T-helper 17 cell (primary cell): ENCODE data around the gene ARF3. TPM values are rescaled to one million over a fixed set of nuclear protein-coding genes. Genes with fewer than 3 reads are reported as not detected.
A peak's percentile ranks its signal among the peaks of the same experiment; 100 is the strongest.

ENCODE experiments used
- ATAC-seq: fragments of 150-1000 bp; cut with Tn5 transposase; 2 replicates; pipeline ENCODE4 v1.10.0; 2021; ENCODE audit warnings: mild to moderate bottlenecking, moderate library complexity
- DNase-seq, 3 donors: peaks; one replicate each; pipeline versions ENCODE4 v3.0.0 to v3.0.0-alpha.2; 2020 to 2021
- H3K9me3 ChIP-seq: one replicate; pipeline ENCODE4 v1.7.0; 2013; ENCODE audit warnings: low read length, mild to moderate bottlenecking; ENCODE audit not compliant: control insufficient read depth, poor library complexity, severe bottlenecking
- H3K27ac Mint-ChIP-seq: one replicate; pipeline ENCODE4 v1.8.0; 2022; ENCODE audit warnings: mild to moderate bottlenecking, moderate library complexity, mixed read lengths
- H3K27me3 Mint-ChIP-seq: one replicate; pipeline ENCODE4 v1.8.0; 2022; ENCODE audit warnings: mixed read lengths
- H3K36me3 Mint-ChIP-seq: one replicate; pipeline ENCODE4 v1.8.0; 2022; ENCODE audit warnings: low read depth, mixed read lengths
- H3K4me1 Mint-ChIP-seq: one replicate; pipeline ENCODE4 v1.8.0; 2022; ENCODE audit warnings: mild to moderate bottlenecking, mixed read lengths
- H3K4me3 Mint-ChIP-seq: one replicate; pipeline ENCODE4 v1.8.0; 2022; ENCODE audit warnings: mild to moderate bottlenecking, moderate library complexity, mixed read lengths
- total RNA-seq, 4 donors: library from RNA in 2 of 4; stranded (reverse) in 2 of 4; gene quantifications; one replicate each; pipeline ENCODE4 v1.2.3 and lab custom pipeline; 2022 to 2026

Gene ARF3
- total RNA-seq, result 100 to 1,000 TPM in 1 of 2 donors, 10 to 100 TPM in 1; 80.1 to 111 TPM
- total RNA-seq (lab: John Stamatoyannopoulos, UW), result 43.4 to 49.6 reads per million in 2 donors

- Mint-ChIP-seq H3K4me3 (peak within 1 kb of the TSS; percentile 99), H3K36me3 (peaks cover 6% of the 10 kb centered on the region), H3K27me3 (peaks cover 6% of the 10 kb centered on the region), H3K27ac (peak within 1 kb of the TSS; percentile 92), H3K4me1 (peaks cover 39% of the 10 kb centered on the region)
- peak; percentile 96 for ATAC-seq
- H3K9me3 ChIP-seq, result no peaks in the 10 kb centered on the region
- DNase-seq, result peak; percentile 85 to 91 (median 89)
Observed at GRCh38 chr12:48957141-48958048, at the start of gene ARF3. Gene ARF3, minus strand, starts transcription at chr12:48957487. Its CDS starts 16,392 bp downstream, at chr12:48941095.

- Mint-ChIP-seq H3K4me1 (peaks cover 36% of the 10 kb centered on the region), H3K27me3 (peaks cover 34% of the 10 kb centered on the region), H3K27ac (no peak overlapping the region), H3K36me3 (peaks cover 16% of the 10 kb centered on the region), H3K4me3 (no peak overlapping the region)
- DNase-seq (no peak), ATAC-seq (no peak)
- no peaks in the 10 kb centered on the region for H3K9me3 ChIP-seq
Observed at GRCh38 chr12:49000346-49000745, 43.1 kb upstream of the ARF3 start.

GRCh38 chr12:48999371-49000131 is 42.3 kb upstream of the ARF3 start, which contains the start of gene DDN:
Gene DDN, minus strand, starts transcription at chr12:48999375. Its CDS starts 88 bp downstream, at chr12:48999287.
- no peak within 1 kb of the TSS for H3K27ac Mint-ChIP-seq
- H3K4me1 Mint-ChIP-seq, result peaks cover 39% of the 10 kb centered on the region
- peak; percentile 58 for ATAC-seq

GRCh38 chr12:48998497-48999353 is 41.4 kb upstream of the ARF3 start:
- H3K4me1 Mint-ChIP-seq, result peaks cover 39% of the 10 kb centered on the region
- no peaks in the 10 kb centered on the region for H3K9me3 ChIP-seq
- H3K27me3 Mint-ChIP-seq, result peaks cover 48% of the 10 kb centered on the region
- H3K4me3 Mint-ChIP-seq, result peak overlapping the region; percentile 80
- ATAC-seq, result peak; percentile 25
- peaks cover 11% of the 10 kb centered on the region for H3K36me3 Mint-ChIP-seq
- H3K27ac Mint-ChIP-seq, result no peak overlapping the region
- DNase-seq, result no peak

More at GRCh38 chr12:48999371-49000131, 42.3 kb upstream of the ARF3 start, which contains the start of gene DDN:
- H3K9me3 ChIP-seq, result no peaks in the 10 kb centered on the region
- H3K36me3 Mint-ChIP-seq, result peaks cover 13% of the 10 kb centered on the region
- peaks cover 40% of the 10 kb centered on the region for H3K27me3 Mint-ChIP-seq
- H3K4me3 Mint-ChIP-seq, result peak within 1 kb of the TSS; percentile 80
- DNase-seq, result peak in 1 of 3 donors; percentile 38

- H3K36me3 Mint-ChIP-seq, result peaks cover 14% of the 10 kb centered on the region
- DNase-seq, result peak in 1 of 3 donors; percentile 24
- ATAC-seq, result peak; percentile 16
- peaks cover 52% of the 10 kb centered on the region for H3K27me3 Mint-ChIP-seq
- H3K9me3 ChIP-seq, result no peaks in the 10 kb centered on the region
- H3K4me3 Mint-ChIP-seq, result peak overlapping the region; percentile 85
- peak overlapping the region; percentile 43 for H3K27ac Mint-ChIP-seq
- peaks cover 41% of the 10 kb centered on the region for H3K4me1 Mint-ChIP-seq
Observed at GRCh38 chr12:48997719-48998496, 40.6 kb upstream of the ARF3 start.

DNA sequence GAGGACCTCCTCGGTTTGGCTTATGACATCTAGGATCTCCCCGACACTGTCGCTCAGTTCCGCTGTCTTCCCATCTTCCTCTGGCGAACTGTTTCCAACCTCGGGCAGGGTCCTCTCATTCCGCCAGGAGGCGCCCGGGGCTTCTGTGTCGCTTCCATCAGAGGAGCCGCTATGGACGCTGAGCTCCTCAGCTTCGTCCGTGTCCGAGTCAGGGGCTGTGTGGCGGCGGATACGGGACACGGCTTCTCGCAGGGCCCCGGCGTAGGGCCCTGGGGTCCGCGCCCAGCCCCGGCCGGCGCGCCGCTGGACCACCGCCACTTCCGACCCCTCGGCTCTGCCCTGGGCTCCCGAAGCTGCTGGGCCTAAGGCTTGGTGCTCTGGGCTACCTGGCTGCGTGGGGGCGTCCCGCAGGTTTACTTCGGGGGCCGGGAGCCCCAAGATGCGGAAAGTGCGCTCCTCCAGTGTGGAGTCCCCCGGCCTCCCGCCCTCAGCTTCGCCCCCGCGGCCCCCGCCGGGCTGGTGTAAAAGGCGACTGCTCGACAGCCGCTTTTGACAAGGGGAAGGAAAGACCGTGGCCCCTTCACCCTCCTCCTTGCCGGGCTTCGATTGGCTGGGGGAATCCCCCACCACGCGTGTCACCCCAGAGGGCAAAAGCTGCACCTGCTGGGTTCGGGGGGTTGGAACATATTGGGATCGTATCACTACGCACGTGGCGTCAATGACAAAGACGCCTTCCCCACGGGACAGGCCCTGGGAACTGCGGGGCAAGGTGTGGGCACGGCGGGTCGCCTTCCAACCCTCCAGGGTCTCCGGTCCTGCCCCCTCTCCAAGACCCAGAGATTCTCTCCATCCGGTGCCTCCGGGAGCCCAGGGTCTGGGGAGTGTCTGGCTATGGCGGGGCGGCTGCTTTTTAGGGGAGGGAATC is 39.8 kb upstream of the ARF3 start:
- Mint-ChIP-seq H3K27ac (peak overlapping the region; percentile 78), H3K4me3 (peak overlapping the region; percentile 85), H3K4me1 (peaks cover 37% of the 10 kb centered on the region), H3K27me3 (peaks cover 52% of the 10 kb centered on the region), H3K36me3 (peaks cover 9% of the 10 kb centered on the region)
- DNase-seq (peak; percentile 51 to 55 (median 55)), ATAC-seq (peak; percentile 76)
- no peaks in the 10 kb centered on the region for H3K9me3 ChIP-seq

DNA sequence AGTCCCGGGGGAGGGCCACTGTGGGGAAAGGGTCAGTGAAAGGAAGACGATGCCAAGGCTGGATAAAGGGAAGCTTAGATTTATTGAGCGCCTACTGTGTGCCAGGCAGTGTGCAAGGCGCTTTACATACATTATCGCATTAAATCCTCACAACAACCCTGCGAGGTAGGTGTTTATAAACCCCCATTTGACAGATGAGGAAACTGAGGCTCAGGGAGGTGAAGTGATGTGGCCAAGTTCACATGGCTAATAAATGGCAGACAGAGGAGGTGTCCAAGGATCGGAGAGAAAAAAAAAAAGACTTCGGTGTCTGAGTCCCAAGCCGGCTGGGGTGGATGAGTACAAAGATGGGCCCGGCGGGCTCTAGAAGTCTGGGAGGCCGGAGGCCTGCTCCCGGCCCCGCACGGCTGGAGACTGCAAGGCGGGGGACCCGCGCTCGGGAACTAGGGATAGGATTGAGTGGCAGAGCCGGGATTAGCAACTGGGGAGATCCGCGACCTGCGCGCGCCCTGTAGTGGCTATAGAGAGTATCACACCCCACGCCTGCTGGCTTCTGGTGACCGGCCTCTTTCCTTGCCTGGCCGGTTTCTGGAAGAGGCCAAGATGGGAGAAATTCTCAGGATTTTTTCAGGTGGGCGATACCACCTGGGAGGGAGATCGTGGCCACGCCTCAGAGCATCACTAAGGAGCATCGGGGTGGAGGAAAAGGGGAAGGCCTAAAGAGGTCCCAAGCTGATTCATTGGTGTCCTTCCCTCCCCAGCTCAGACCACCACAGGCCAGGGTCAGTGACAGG is 38.0 kb upstream of the ARF3 start:
- peaks cover 36% of the 10 kb centered on the region for H3K4me1 Mint-ChIP-seq
- H3K27me3 Mint-ChIP-seq, result peaks cover 52% of the 10 kb centered on the region
- no peak for DNase-seq
- H3K36me3 Mint-ChIP-seq, result peaks cover 7% of the 10 kb centered on the region
- no peaks in the 10 kb centered on the region for H3K9me3 ChIP-seq
- H3K27ac Mint-ChIP-seq, result peak overlapping the region; percentile 78
- peak overlapping the region; percentile 56 for H3K4me3 Mint-ChIP-seq
- peak; percentile 35 for ATAC-seq

DNA sequence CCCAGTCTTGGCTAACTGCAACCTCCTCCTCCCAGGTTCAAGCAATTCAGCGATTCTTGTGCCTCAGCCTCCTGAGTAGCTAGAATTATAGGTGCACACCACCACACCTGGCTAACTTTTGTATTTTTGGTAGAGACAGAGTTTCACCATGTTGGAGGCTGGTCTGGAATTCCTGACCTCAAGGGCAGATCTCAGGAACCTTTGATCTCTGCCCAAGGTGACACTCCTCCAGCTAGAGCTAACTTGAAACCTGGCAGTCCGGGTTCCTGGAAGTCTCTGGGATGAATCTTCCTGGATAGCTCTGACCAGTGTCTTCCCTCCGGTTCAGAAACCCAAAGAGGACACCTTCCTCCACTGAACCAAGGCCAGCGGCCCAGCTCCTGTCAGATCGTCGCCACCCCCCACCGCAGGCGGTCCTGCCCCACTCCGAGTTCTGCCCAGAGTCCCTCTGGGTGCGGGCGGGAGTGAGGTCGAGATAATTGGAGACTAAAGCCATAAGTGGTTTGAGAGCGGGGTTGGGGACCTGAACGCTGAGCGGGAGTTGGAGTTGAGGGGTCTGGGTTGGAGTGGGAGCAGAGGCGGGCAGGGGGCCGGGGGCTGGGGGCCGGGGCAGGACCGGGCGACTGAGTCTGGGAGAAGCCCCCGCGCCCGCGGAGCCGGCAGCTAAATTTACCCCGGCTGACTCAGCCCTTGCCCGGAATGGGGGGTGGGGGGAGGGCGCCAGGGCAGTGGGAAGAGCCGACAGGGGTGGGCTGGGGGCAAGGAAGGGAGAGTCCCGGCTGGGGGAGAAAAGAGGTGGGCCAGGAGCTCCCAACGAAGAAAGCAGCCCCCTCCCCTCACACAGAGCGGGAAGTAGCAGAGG is 37.2 kb upstream of the ARF3 start:
- no peak for ATAC-seq
- no peak overlapping the region for H3K4me3 Mint-ChIP-seq
- peaks cover 7% of the 10 kb centered on the region for H3K36me3 Mint-ChIP-seq
- H3K9me3 ChIP-seq, result no peaks in the 10 kb centered on the region
- H3K27ac Mint-ChIP-seq, result no peak overlapping the region
- H3K4me1 Mint-ChIP-seq, result peaks cover 32% of the 10 kb centered on the region
- peaks cover 52% of the 10 kb centered on the region for H3K27me3 Mint-ChIP-seq
- no peak for DNase-seq

DNA sequence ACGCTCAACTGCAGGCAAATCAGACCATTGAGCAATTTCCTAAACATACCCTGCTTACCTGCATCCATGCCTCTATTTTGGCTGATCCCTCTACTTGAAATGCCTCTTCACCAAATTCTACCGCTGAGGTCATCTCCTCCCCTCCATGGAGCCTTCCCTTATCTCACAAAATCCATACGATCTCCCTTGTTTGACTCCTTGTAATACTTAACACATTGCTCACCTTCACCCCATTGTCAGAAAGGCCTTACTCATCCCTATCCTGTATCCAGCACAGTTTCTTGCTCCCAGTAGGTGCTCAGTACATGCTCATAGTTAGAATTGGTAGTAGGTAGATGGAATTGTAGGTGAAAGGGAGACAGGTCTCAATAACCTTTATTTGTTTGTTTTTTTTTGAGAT is 36.5 kb upstream of the ARF3 start:
- Mint-ChIP-seq H3K4me3 (no peak overlapping the region), H3K27me3 (peaks cover 56% of the 10 kb centered on the region), H3K4me1 (peaks cover 32% of the 10 kb centered on the region), H3K27ac (no peak overlapping the region), H3K36me3 (peaks cover 10% of the 10 kb centered on the region)
- ATAC-seq, result no peak
- DNase-seq, result no peak
- H3K9me3 ChIP-seq, result no peaks in the 10 kb centered on the region
